ENCODE results near the gene IL15RA. TPM values are rescaled to one million over a fixed set of nuclear protein-coding genes. Genes with fewer than 3 reads are reported as not detected.

IL15RA gene
- total RNA-seq, 1 experiment from 2014 or later = 0.66 TPM

DNA sequence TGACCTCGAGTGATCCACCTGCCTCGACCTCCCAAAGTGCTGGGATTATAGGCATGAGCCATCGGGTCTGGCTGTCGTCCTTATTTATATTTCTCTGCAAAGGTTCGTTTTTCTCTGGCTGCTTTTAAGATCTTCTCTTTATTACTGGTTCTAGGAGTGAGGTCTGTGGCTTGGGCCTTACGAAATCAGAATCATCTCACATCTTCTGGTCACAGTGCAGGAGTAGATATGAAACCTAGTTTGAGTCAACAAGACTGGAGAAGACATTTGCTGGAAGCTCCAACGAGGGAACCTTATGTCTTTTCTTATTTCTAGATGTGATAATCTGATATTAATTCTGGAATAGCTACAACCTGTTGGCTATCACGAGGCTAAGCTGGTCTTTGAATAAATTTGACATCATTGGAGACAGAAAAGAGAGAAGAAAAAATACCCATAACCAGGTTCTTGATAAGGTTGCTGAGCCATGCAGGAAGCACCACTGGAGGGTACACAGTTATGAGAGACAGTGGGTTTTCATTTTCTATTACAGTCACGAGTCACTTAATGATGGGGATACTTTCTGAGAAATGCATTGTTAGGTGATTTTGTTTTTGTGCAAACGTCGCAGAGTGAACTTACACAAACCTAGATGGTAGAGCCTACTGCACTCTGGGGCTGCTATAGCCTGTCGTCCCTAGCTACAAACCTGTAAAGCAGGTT is 25.6 kb upstream of the IL15RA start:
- H3K36me3 ChIP-seq (ENCODE audit: control insufficient read depth, insufficient read depth, low read length) = no peaks in the 10 kb centered on the region
- no peaks in the 10 kb centered on the region for H3K4me1 Mint-ChIP-seq (ENCODE audit: low read depth, unreplicated experiment)
- DNase-seq = no peak
- TF ChIP-seq, protein P1, sequence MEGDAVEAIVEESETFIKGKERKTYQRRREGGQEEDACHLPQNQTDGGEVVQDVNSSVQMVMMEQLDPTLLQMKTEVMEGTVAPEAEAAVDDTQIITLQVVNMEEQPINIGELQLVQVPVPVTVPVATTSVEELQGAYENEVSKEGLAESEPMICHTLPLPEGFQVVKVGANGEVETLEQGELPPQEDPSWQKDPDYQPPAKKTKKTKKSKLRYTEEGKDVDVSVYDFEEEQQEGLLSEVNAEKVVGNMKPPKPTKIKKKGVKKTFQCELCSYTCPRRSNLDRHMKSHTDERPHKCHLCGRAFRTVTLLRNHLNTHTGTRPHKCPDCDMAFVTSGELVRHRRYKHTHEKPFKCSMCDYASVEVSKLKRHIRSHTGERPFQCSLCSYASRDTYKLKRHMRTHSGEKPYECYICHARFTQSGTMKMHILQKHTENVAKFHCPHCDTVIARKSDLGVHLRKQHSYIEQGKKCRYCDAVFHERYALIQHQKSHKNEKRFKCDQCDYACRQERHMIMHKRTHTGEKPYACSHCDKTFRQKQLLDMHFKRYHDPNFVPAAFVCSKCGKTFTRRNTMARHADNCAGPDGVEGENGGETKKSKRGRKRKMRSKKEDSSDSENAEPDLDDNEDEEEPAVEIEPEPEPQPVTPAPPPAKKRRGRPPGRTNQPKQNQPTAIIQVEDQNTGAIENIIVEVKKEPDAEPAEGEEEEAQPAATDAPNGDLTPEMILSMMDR (IDR thresholded peaks at IDR 0.05; ENCODE audit: insufficient read depth in 1 of 2, low read depth in 1 of 2, low read length in 1 of 2, severe bottlenecking in 1 of 2, unreplicated experiment in 1 of 2) = no peak
- peaks cover 15% of the 10 kb centered on the region for H3K9me3 Mint-ChIP-seq (ENCODE audit: unreplicated experiment)
- no peaks in the 10 kb centered on the region for H3K27me3 ChIP-seq (replicated peaks; ENCODE audit: control insufficient read depth, insufficient read depth, low read length)
- H3K4me1 ChIP-seq = no peaks in the 10 kb centered on the region
- no peak overlapping the region for H3K4me3 Mint-ChIP-seq (ENCODE audit: unreplicated experiment)
- ChIA-PET CTCF (no interaction called here), POLR2A (no interaction called here)
- 0 out of 2 replicates have a peak, but pooled peaks cover 4% of the 10 kb centered on the region for H3K9me3 ChIP-seq
- no peaks in the 10 kb centered on the region for H3K36me3 Mint-ChIP-seq (ENCODE audit: insufficient read depth, unreplicated experiment)
- no TSS peak for BruUV-seq (replicated peaks)
- H3K27me3 Mint-ChIP-seq (ENCODE audit: insufficient read depth, unreplicated experiment) = peaks cover 41% of the 10 kb centered on the region
- intact Hi-C loops (cut with micrococcal nuclease; ENCODE audit: unreplicated experiment) = no loop called here
- H3K27ac Mint-ChIP-seq (ENCODE audit: unreplicated experiment) = no peak overlapping the region
- no peak overlapping the region for H3K4me3 ChIP-seq (ENCODE audit: low read depth, low read length)

DNA sequence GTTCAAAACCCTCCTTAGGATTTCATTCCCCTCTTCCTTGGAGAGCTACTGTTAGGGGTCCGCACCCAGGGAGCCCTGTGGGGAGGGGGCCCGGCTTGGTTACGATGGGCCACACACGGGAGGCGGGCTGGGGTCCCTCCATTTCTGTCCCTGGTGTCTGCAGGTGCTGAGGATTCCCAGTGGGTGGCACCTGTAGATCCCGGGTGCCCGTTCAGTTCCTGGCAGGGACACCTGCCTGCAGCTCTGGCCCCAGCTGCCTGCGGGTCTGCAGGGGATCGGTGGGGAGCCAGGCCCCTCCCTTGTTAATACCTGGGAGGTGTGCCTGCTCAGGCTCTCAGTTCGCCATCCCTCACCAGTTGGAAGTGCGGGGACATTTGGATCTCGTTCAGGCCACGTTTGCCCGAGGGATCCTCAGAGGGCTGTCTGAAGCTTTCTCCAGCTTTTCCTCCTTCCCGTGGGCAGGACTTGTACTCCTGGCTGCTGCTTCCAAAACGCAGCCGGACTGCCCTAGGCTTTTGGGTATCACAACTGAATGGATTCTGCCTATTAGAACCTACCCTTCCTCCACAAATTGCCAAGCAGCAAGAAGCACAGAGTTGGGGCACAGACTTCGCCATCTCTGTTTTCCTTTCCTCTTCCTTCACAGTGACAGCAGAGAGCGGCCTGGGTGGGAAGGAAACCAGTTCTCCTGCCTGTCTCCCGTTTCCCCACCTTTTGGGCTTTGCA is 22.3 kb upstream of the IL15RA start:
- TF ChIP-seq, protein P1 (IDR thresholded peaks at IDR 0.05; ENCODE audit: insufficient read depth in 1 of 2, low read depth in 1 of 2, low read length in 1 of 2, severe bottlenecking in 1 of 2, unreplicated experiment in 1 of 2) = no peak
- Mint-ChIP-seq H3K36me3 (ENCODE audit: insufficient read depth, unreplicated experiment) (no peaks in the 10 kb centered on the region), H3K4me3 (ENCODE audit: unreplicated experiment) (no peak overlapping the region), H3K4me1 (ENCODE audit: low read depth, unreplicated experiment) (no peaks in the 10 kb centered on the region), H3K27me3 (ENCODE audit: insufficient read depth, unreplicated experiment) (peaks cover 41% of the 10 kb centered on the region), H3K27ac (ENCODE audit: unreplicated experiment) (no peak overlapping the region), H3K9me3 (ENCODE audit: unreplicated experiment) (no peaks in the 10 kb centered on the region)
- no peaks in the 10 kb centered on the region for H3K9me3 ChIP-seq
- ChIA-PET POLR2A (interaction anchor here (0.6 kb wide), 1 partner anchor 185 kb away, joined by 3 read pairs; no protein-coding TSS in a partner anchor), CTCF (interaction anchor here (0.6 to 1.3 kb wide), 2 partner anchors 87 to 407 kb away, joined by 3 read pairs; no protein-coding TSS in a partner anchor)
- no peak for DNase-seq
- no TSS peak for BruUV-seq (replicated peaks)
- intact Hi-C loops (cut with micrococcal nuclease; ENCODE audit: unreplicated experiment) = no loop called here
- H3K4me1 ChIP-seq = no peaks in the 10 kb centered on the region
- H3K36me3 ChIP-seq (ENCODE audit: control insufficient read depth, insufficient read depth, low read length) = no peaks in the 10 kb centered on the region
- H3K27me3 ChIP-seq (replicated peaks; ENCODE audit: control insufficient read depth, insufficient read depth, low read length) = no peaks in the 10 kb centered on the region
- H3K4me3 ChIP-seq (ENCODE audit: low read depth, low read length) = no peak overlapping the region

DNA sequence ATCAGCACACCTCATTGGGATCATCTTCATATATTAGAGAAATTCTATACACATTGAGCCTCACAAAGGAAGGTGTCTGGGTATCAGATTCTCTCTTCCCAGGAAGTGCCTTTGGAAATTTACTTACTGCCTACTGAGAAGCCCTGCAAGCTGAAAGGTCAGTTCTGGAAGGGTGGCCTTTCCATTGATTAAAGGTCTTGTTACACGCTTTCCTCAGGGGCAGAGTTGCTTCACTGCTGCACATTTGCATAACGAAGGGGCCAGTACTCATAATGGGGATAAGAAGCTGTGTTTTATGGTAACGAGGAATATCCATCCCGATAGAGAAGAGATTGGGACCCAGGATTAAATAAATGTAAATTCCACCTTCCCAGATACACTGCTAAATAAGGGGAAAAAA is 19.4 kb upstream of the IL15RA start:
- CTCF ChIA-PET = no interaction called here
- no peaks in the 10 kb centered on the region for H3K36me3 ChIP-seq (ENCODE audit: control insufficient read depth, insufficient read depth, low read length)
- H3K9me3 Mint-ChIP-seq (ENCODE audit: unreplicated experiment) = peaks cover 25% of the 10 kb centered on the region
- peaks cover 25% of the 10 kb centered on the region for H3K9me3 ChIP-seq
- no peaks in the 10 kb centered on the region for H3K36me3 Mint-ChIP-seq (ENCODE audit: insufficient read depth, unreplicated experiment)
- intact Hi-C loops (cut with micrococcal nuclease; ENCODE audit: unreplicated experiment) = no loop called here
- no peaks in the 10 kb centered on the region for H3K4me1 ChIP-seq
- no peaks in the 10 kb centered on the region for H3K4me1 Mint-ChIP-seq (ENCODE audit: low read depth, unreplicated experiment)
- no peak overlapping the region for H3K27ac Mint-ChIP-seq (ENCODE audit: unreplicated experiment)
- DNase-seq = no peak
- peaks cover 36% of the 10 kb centered on the region for H3K27me3 Mint-ChIP-seq (ENCODE audit: insufficient read depth, unreplicated experiment)
- H3K4me3 ChIP-seq (ENCODE audit: low read depth, low read length) = no peak overlapping the region
- H3K27me3 ChIP-seq (replicated peaks; ENCODE audit: control insufficient read depth, insufficient read depth, low read length) = no peaks in the 10 kb centered on the region
- TF ChIP-seq, protein P1 (IDR thresholded peaks at IDR 0.05; ENCODE audit: insufficient read depth in 1 of 2, low read depth in 1 of 2, low read length in 1 of 2, severe bottlenecking in 1 of 2, unreplicated experiment in 1 of 2) = no peak
- H3K4me3 Mint-ChIP-seq (ENCODE audit: unreplicated experiment) = no peak overlapping the region
- BruUV-seq (replicated peaks) = no TSS peak
- POLR2A ChIA-PET = no interaction called here
